Stimulated activated naive CD8-positive, alpha-beta T cell treated with anti-CD3 and anti-CD28 coated beads, Interleukin-15, amount 100 ng/mL, for 72 hours (primary cell): Measurements from ENCODE around the gene ZFP3.
A peak's percentile ranks its signal among the peaks of the same experiment; 100 is the strongest.
"Not testable (repeated sequence)": the region's sequence is repeated elsewhere in the genome, so short reads cannot be mapped to it uniquely, and the experiment has no call there.

ENCODE experiments used
- ATAC-seq: fragments of 150-1000 bp; cut with Tn5 transposase; 2 replicates; pipeline ENCODE4 v1.10.0; 2021; ENCODE audit warnings: mild to moderate bottlenecking, moderate library complexity
- DNase-seq, 2 donors: peaks; one replicate each; pipeline ENCODE4 v3.0.0; 2021 to 2022
- H3K27ac Mint-ChIP-seq, 2 donors: one replicate each; pipeline ENCODE4 v1.8.0; 2022; ENCODE audit warnings: mild to moderate bottlenecking in 2 of 2, mixed read lengths in 2 of 2, moderate library complexity in 2 of 2
- H3K27me3 Mint-ChIP-seq: one replicate; pipeline ENCODE4 v1.8.0; 2022; ENCODE audit warnings: mixed read lengths
- H3K4me1 Mint-ChIP-seq: one replicate; pipeline ENCODE4 v1.8.0; 2022; ENCODE audit warnings: mild to moderate bottlenecking, mixed read lengths
- H3K4me3 Mint-ChIP-seq, 2 donors: one replicate each; pipeline ENCODE4 v1.8.0; 2022; ENCODE audit warnings: mild to moderate bottlenecking in 2 of 2, mixed read lengths in 2 of 2, moderate library complexity in 1 of 2
- H3K9me3 Mint-ChIP-seq, 2 donors: one replicate each; pipeline ENCODE4 v1.8.0; 2022; ENCODE audit warnings: mixed read lengths in 2 of 2

Gene ZFP3

DNA sequence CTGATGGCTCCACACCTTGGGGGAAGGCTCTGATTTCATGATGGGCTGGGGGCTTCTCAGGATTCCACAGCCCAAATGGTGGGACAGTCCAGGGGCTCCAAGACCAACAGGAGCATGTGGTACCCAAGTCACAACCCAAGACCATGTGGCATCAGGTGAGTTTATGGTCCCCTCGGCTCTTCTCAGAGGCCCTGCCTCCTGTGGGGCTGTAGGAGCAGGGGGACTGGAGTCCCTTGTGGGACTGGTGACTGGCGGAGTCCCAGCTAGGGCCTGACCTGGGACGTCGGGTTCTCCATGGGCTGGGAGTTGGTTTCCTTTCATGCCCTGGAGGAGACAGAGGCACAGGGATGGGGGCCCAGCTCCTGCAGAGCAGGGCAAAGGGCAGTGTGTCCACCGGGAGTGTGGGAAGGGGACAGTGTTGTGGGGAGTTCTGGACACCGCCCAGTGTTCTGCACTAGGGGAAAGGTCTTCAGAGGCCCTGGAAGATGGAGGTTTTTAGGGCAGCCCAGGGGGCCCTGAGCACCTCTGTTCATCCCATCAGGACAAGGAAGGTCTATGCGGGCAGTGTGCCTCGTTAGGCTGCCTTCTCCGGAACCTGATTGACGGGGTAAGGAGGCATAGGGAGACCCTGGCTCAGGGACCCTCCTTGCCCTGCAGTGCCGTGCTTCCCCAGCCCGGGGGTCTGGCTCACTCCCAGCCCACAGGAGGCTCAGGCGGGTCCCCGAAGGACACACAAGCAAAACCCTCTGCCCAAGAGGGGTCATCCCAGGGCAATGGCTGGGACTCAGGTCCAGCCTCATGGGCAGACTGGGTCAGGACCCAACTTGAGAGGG is 58.5 kb downstream of the ZFP3 start:
- H3K27me3 Mint-ChIP-seq, H3K4me3 Mint-ChIP-seq, H3K4me1 Mint-ChIP-seq, H3K9me3 Mint-ChIP-seq, ATAC-seq, DNase-seq: not testable (repeated sequence)
- peak overlapping the region in 1 of 2 donors; percentile 91 for H3K27ac Mint-ChIP-seq

DNA sequence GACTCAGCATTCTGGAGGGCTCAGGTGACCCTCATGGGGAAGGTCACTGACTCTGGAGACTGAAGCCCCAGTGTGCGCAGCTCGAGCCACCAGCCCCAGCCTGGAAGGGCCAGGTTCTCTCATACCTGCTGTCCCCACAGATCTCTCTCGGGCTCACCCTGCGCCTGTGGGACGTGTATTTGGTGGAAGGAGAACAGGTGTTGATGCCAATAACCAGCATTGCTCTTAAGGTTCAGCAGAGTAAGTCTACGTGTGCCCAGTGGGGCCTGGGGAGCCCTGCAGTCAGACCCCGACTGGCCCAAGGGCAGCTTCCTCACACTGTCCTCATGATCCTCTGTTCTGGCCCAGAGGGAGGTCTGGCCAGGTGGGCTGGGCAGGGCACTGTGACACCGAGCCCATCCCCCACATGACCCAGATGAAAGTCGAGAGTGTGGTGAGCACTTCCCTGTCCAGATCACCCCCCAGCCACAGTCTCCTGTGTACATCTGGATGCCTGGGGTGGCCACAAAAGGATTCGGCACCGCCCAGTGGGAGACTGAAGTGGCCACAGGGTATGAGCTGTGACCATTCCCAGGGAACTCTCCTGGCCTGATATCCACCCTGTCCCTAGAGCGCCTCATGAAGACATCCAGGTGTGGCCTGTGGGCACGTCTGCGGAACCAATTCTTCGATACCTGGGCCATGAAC is 59.4 kb downstream of the ZFP3 start:
- H3K4me1 Mint-ChIP-seq, H3K27me3 Mint-ChIP-seq, ATAC-seq, H3K4me3 Mint-ChIP-seq, H3K9me3 Mint-ChIP-seq, DNase-seq, H3K27ac Mint-ChIP-seq: not testable (repeated sequence)

DNA sequence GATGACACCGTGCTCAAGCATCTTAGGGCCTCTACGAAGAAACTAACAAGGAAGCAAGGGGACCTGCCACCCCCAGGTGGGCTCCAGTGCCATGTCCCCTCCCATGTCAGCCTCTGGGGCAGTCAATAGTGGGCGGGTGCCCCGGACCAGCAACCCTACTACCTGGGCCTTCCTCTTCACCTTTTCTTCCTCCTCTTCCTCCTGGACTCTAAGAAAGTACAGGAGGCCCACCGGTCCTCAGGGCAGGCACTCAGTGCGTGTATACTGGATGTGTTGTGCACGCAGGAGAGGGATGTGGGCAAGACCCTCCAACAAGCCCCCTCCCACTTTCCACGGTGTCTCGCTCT is 59.9 kb downstream of the ZFP3 start:
- not testable (repeated sequence) for H3K27ac Mint-ChIP-seq, H3K4me3 Mint-ChIP-seq, H3K4me1 Mint-ChIP-seq, ATAC-seq, H3K27me3 Mint-ChIP-seq, DNase-seq, H3K9me3 Mint-ChIP-seq

DNA sequence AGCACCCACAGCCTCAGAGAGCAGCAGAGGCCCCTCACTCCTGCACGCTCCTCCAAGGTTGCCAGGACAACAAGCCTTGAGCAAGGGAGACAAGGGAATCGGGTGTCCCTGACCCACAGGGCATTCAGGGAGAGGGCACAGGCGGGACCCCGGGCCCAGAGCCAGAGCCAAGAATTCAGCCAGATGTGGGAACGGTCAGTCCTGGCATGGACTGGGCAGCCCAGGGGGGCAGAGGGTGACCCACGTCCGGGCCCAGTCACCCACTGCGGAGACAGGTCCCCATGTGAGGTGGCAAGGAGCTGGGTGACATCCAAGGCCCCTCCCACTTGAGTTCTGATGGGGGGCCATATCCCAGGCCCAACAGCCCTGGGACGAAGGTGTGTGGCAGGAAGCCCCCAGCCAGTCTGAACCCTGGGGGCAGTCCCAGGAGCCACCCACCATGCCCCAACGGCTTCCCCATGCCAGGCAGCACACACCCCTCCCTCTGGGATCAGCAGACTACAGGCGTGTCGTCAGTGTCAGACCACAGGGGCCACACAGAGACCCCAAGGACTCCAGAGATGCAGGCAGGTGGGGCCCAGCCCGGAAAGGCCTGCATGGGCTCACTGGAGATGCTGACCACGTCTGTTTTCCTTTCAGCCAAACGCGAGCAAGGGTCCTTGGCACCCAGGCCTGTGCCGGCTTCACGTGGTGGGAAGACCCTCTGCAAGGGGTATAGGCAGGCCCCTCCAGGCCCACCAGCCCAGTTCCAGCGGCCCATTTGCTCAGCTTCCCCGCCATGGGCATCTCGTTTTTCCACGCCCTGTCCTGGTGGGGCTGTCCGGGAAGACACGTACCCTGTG is 60.6 kb downstream of the ZFP3 start:
- no peak for DNase-seq
- no peaks in the 10 kb centered on the region for H3K4me1 Mint-ChIP-seq
- no peak for ATAC-seq

DNA sequence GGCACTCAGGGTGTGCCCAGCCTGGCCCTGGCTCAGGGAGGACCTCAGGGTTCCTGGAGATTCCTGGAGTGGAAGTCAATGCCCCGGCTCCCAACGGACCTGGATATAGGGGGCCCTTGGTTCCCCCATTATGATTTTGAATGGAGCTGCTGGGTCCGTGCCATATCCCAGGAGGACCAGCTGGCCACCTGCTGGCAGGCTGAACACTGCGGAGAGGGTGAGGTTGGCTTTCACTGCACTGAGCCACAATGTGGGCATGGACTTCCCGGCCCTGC is 61.1 kb downstream of the ZFP3 start:
- DNase-seq (no peak), ATAC-seq (no peak)
- Mint-ChIP-seq H3K4me3 (no peak overlapping the region), H3K27me3 (no peaks in the 10 kb centered on the region), H3K4me1 (no peaks in the 10 kb centered on the region), H3K27ac (no peak overlapping the region), H3K9me3 (no peaks in the 10 kb centered on the region)

More for the DNA sequence above, 60.6 kb downstream of the ZFP3 start:
- Mint-ChIP-seq H3K27me3 (no peaks in the 10 kb centered on the region), H3K9me3 (no peaks in the 10 kb centered on the region), H3K4me3 (no peak overlapping the region), H3K27ac (no peak overlapping the region)

DNA sequence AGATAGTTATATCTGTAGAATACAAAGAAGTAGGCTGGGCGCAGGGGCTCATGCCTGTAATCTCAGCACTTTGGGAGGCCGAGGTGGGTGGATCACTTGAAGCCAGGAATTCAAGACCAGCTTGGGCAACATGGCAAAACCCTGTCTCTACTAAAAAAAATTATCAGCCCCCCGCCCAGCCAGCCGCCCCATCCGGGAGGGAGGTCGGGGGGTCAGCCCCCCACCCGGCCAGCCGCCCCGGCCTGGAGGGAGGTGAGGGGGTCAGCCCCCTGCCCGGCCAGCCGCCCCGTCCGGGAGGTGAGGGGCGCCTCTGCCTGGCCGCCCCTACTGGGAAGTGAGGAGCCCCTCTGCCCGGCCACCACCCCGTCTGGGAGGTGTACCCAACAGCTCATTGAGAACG is 64.6 kb downstream of the ZFP3 start:
- not testable (repeated sequence) for H3K4me1 Mint-ChIP-seq, H3K27me3 Mint-ChIP-seq, DNase-seq, H3K4me3 Mint-ChIP-seq, H3K9me3 Mint-ChIP-seq, H3K27ac Mint-ChIP-seq, ATAC-seq
